OCI-LY7 (cell line): ENCODE measurements around the gene JPH3. TPM values are rescaled to one million over a fixed set of nuclear protein-coding genes. Genes with fewer than 3 reads are reported as not detected.

ENCODE experiments used
- BruUV-seq: library from RNA; stranded (reverse); fragments of 400-500 nt; replicated peaks from 2 replicates; lab custom pipeline; 2021; lab: Mats Ljungman, UMichigan
- CTCF ChIA-PET: fragments of 300-600 bp; sonication (Branson Sonifier 250); formaldehyde crosslinking; loops from one replicate; lab custom pipeline; 2022; ENCODE audit warnings: antibody characterized with exemption; ENCODE audit not compliant: unreplicated experiment; lab: Charles Lee
- POLR2A ChIA-PET: fragments of 300-600 bp; sonication (Branson Sonifier 250); formaldehyde crosslinking; loops from one replicate; lab custom pipeline; 2022; ENCODE audit warnings: antibody characterized with exemption; lab: Charles Lee
- DNase-seq: peaks from one replicate; pipeline ENCODE4 v3.0.0-alpha.2; 2015; ENCODE audit warnings: low spot score
- H2AFZ ChIP-seq: fragments of 200-600 bp; sonication (generic), shearing (Covaris generic); 2 replicates; pipeline ENCODE4 v1.6.1; 2014; ENCODE audit warnings: mild to moderate bottlenecking, antibody characterized with exemption, low read length, moderate library complexity
- H3K27ac ChIP-seq: fragments of 200-600 bp; sonication (generic); 2 replicates; pipeline ENCODE4 v1.5.1; 2014; ENCODE audit warnings: mixed run types, low read depth, mild to moderate bottlenecking, moderate library complexity, low read length, inconsistent platforms; ENCODE audit not compliant: poor library complexity, severe bottlenecking
- H3K36me3 ChIP-seq: fragments of 200-600 bp; sonication (generic); 2 replicates; pipeline ENCODE4 v1.6.1; 2014; ENCODE audit warnings: mild to moderate bottlenecking, antibody characterized with exemption, low read length, moderate library complexity, mixed read lengths; ENCODE audit not compliant: insufficient read depth
- H3K4me1 ChIP-seq: fragments of 200-600 bp; sonication (generic); 2 replicates; pipeline ENCODE4 v1.5.1; 2014; ENCODE audit warnings: mild to moderate bottlenecking, low read length; ENCODE audit not compliant: insufficient read depth, poor library complexity, severe bottlenecking
- H3K4me2 ChIP-seq: fragments of 200-600 bp; sonication (generic); 2 replicates; pipeline ENCODE4 v1.6.1; 2014; ENCODE audit warnings: mild to moderate bottlenecking, low read length
- H3K4me3 ChIP-seq: fragments of 200-600 bp; sonication (generic); 2 replicates; pipeline ENCODE4 v1.5.1; 2014; ENCODE audit warnings: mild to moderate bottlenecking, low read depth, low read length; ENCODE audit not compliant: poor library complexity, severe bottlenecking
- H3K79me2 ChIP-seq: fragments of 200-600 bp; sonication (generic); 2 replicates; pipeline ENCODE4 v1.6.1; 2016; ENCODE audit warnings: low read depth, mild to moderate bottlenecking, low read length, moderate library complexity, mixed read lengths; ENCODE audit not compliant: insufficient read depth
- H3K9me2 ChIP-seq: fragments of 200-600 bp; sonication (generic); 2 replicates; pipeline ENCODE4 v1.6.1; 2016; ENCODE audit warnings: mild to moderate bottlenecking, low read length, mixed read lengths; ENCODE audit not compliant: insufficient read depth
- H3K9me3 ChIP-seq: fragments of 200-600 bp; sonication (generic); 2 replicates; pipeline ENCODE4 v1.6.1; 2014; ENCODE audit warnings: mild to moderate bottlenecking, mixed run types, low read length, mixed read lengths
- H4K20me1 ChIP-seq: fragments of 200-600 bp; sonication (generic); 2 replicates; pipeline ENCODE4 v1.6.1; 2014; ENCODE audit warnings: mild to moderate bottlenecking, antibody characterized with exemption, low read length, moderate library complexity, mixed read lengths; ENCODE audit not compliant: insufficient read depth
- EZH2phosphoT487 ChIP-seq: fragments of 200-600 bp; sonication (generic); IDR thresholded peaks from 2 replicates; pipeline ENCODE4 v1.6.1; 2018; ENCODE audit warnings: low read depth, borderline replicate concordance, mild to moderate bottlenecking, mixed run types, antibody characterized with exemption, low read length, moderate library complexity, mixed read lengths
- intact Hi-C: fragments of 100-400 bp; cut with micrococcal nuclease; formaldehyde crosslinking; loops from one replicate; pipeline ENCODE4 v1.10.0; 2022; ENCODE audit not compliant: unreplicated experiment
- total RNA-seq, 2 experiments: library from RNA; depleted of rRNA in 1 of 2; stranded (reverse); fragments of >200 nt in 1 of 2; shearing (Covaris generic) in 1 of 2; gene quantifications; 2 replicates each; pipeline ENCODE4 v1.2.3, GENCODE V29; 2014 to 2022
- TF ChIP-seq, protein P1 (sequence below): fragments of 200-600 bp; sonication (generic); conservative IDR thresholded peaks from 2 replicates; pipeline ENCODE4 v1.5.1; 2014; ENCODE audit warnings: mild to moderate bottlenecking, antibody characterized with exemption, low read length, moderate library complexity, mixed read lengths

The JPH3 gene
- total RNA-seq, 2 experiments from 2014 or later: not detected

DNA sequence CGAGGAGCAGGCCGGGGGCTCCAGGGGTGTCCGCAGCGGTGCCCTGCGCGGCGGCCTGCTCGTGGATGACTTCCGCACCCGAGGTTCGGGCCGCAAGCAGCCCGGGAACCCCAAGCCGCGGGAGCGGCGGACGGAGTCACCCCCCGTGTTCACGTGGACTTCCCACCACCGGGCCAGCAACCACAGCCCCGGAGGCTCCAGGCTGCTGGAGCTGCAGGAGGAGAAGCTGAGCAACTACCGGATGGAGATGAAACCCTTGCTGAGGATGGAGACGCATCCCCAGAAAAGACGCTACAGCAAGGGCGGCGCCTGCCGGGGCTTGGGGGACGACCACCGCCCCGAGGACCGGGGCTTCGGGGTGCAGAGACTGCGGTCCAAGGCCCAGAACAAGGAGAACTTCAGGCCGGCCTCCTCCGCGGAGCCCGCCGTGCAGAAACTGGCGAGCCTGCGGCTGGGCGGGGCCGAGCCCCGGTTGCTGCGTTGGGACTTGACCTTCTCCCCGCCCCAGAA is 87.7 kb downstream of the JPH3 start:
- Histone ChIP-seq H3K9me3 (no peaks in the 10 kb centered on the region), H3K36me3 (peaks cover 8% of the 10 kb centered on the region), H2AFZ (no peak overlapping the region), H3K9me2 (no peaks in the 10 kb centered on the region), H4K20me1 (no peaks in the 10 kb centered on the region), H3K4me3 (no peak overlapping the region), H3K4me2 (no peak overlapping the region), H3K4me1 (peaks cover 12% of the 10 kb centered on the region), H3K79me2 (no peaks in the 10 kb centered on the region), H3K27ac (no peak overlapping the region)
- intact Hi-C loops: no loop called here
- TF ChIP-seq, protein P1, sequence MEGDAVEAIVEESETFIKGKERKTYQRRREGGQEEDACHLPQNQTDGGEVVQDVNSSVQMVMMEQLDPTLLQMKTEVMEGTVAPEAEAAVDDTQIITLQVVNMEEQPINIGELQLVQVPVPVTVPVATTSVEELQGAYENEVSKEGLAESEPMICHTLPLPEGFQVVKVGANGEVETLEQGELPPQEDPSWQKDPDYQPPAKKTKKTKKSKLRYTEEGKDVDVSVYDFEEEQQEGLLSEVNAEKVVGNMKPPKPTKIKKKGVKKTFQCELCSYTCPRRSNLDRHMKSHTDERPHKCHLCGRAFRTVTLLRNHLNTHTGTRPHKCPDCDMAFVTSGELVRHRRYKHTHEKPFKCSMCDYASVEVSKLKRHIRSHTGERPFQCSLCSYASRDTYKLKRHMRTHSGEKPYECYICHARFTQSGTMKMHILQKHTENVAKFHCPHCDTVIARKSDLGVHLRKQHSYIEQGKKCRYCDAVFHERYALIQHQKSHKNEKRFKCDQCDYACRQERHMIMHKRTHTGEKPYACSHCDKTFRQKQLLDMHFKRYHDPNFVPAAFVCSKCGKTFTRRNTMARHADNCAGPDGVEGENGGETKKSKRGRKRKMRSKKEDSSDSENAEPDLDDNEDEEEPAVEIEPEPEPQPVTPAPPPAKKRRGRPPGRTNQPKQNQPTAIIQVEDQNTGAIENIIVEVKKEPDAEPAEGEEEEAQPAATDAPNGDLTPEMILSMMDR: no peak
- TF ChIP-seq EZH2phosphoT487: no peak
- POLR2A ChIA-PET: no interaction called here
- CTCF ChIA-PET: no interaction called here
- no TSS peak for BruUV-seq
- no peak for DNase-seq

- Histone ChIP-seq H3K4me3 (no peak overlapping the region), H2AFZ (no peak overlapping the region), H3K36me3 (peaks cover 19% of the 10 kb centered on the region), H3K4me1 (peaks cover 12% of the 10 kb centered on the region), H3K4me2 (no peak overlapping the region), H3K9me2 (no peaks in the 10 kb centered on the region), H4K20me1 (no peaks in the 10 kb centered on the region), H3K27ac (no peak overlapping the region), H3K9me3 (no peaks in the 10 kb centered on the region), H3K79me2 (no peaks in the 10 kb centered on the region)
- no TSS peak for BruUV-seq
- ChIA-PET POLR2A (no interaction called here), CTCF (no interaction called here)
- DNase-seq: no peak
- intact Hi-C loops: no loop called here
- TF ChIP-seq, protein P1: peak; percentile 40; the same call in 1 of the 2 replicates
- TF ChIP-seq EZH2phosphoT487: no peak
These were observed 88.8 kb downstream of the JPH3 start for GRCh38 chr16:87690911-87691685.

GRCh38 chr16:87691686-87692079 is 89.4 kb downstream of the JPH3 start:
- H3K4me1 ChIP-seq: peaks cover 12% of the 10 kb centered on the region
- no TSS peak for BruUV-seq
- CTCF ChIA-PET: no interaction called here

More at GRCh38 chr16:87691686-87692079, 89.4 kb downstream of the JPH3 start:
- no peak overlapping the region for H3K27ac ChIP-seq
- H3K79me2 ChIP-seq: no peaks in the 10 kb centered on the region
- no peak overlapping the region for H2AFZ ChIP-seq
- no peaks in the 10 kb centered on the region for H4K20me1 ChIP-seq
- no peak for TF ChIP-seq EZH2phosphoT487
- TF ChIP-seq, protein P1: no peak
- no peak overlapping the region for H3K4me3 ChIP-seq
- no peak overlapping the region for H3K4me2 ChIP-seq
- DNase-seq: no peak
- peaks cover 24% of the 10 kb centered on the region for H3K36me3 ChIP-seq
- no peaks in the 10 kb centered on the region for H3K9me3 ChIP-seq
- H3K9me2 ChIP-seq: no peaks in the 10 kb centered on the region
- intact Hi-C loops: no loop called here
- POLR2A ChIA-PET: interaction anchor here (0.9 kb wide), 1 partner anchor 40 kb away, joined by 3 read pairs; no protein-coding TSS in a partner anchor
